Midbrain (tissue), 1 donor: ENCODE data around the gene PHLPP1.
"Not testable (repeated sequence)": the region's sequence is repeated elsewhere in the genome, so short reads cannot be mapped to it uniquely, and the experiment has no call there.

ENCODE experiments used
- DNase-seq: peaks from one replicate; lab custom pipeline; 2025; lab: John Stamatoyannopoulos, UW

Gene PHLPP1

DNA sequence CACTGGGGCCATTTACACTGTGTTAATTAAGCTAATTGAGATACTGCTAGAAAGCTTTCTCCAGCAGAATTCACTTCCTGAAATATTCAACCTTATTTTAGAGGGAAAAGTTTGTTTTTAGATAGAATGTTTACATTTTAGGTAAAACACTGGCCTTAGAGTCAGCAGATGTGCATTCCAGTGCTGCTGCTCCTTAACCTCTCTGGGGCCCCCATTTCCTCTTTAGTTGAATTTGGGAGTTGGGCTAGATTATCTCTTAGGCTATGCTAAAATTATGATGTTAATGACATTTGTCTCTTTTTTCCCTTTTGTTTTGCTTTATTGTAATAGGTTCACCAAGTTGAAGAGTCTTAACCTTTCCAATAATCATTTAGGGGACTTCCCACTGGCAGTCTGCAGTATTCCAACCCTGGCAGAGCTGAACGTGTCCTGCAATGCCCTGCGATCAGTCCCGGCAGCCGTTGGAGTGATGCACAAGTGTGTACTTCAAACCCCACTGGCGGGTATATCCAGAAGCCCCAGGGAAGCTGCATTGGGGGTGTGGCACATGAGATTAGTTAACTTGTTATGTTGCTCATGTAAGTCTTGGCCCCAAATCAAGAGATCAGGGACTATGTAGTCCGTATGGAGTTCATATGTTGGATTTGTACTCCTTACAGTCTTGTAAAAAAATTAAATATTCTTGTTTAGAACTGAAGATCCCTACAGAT lies 179.5 kb downstream of the PHLPP1 start:
- no peak for DNase-seq

DNA sequence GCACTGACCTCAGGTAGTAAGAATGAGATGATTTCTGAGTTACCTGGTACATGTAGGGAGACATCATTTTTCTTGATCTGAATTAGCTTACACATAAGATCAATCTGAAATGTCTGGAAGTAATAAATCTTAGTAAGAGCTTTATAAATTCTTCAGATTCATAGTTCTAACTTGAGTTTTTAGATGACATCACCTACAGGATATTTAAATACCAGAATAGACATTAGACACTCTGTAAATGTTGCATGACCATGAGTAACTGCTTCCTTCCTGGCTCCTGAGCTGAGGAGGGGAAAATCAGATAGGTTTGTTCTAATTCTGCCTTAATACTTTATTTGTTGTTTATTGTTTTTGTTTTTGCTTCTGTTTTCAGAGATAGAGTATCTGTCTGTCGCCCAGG lies 181.8 kb downstream of the PHLPP1 start:
- no peak for DNase-seq

DNA sequence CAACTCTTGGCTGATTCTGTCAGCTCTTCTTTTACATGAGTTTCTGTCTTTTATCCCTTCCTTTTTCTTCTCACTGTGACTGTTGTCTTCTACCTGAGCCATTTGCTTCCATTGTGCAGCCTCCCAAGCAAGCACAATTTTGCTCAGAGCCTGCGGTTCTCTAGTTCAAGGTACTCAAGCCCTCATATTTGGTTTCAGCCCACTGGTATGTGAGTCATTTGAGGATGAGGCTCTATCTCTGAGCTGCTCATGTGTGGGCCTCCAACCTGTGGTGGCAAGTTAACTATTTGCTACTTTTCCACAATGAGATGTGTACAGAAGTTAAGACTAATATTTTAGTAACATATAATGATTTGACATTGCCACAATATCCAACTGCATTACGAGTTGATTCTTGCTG lies 183.0 kb downstream of the PHLPP1 start:
- no peak for DNase-seq

DNA sequence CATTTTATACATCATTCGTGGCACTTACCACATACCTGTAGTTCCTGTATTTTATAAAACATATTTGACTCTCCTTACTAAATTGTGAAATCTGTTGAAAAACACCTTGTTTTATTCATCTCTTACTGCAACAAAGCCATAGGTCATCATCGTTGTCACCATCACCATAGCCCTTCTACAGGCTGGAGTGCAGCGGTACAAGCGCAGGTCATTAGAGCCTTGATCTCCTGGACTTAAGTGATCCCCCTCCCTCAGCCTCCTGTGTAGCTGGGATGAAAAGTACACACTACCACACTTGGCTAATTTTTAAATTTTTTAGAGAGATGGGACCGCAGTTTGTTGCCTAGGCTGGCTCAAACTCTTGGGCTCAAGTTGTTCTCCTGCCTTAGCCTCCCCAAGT lies 184.2 kb downstream of the PHLPP1 start:
- no peak for DNase-seq

DNA sequence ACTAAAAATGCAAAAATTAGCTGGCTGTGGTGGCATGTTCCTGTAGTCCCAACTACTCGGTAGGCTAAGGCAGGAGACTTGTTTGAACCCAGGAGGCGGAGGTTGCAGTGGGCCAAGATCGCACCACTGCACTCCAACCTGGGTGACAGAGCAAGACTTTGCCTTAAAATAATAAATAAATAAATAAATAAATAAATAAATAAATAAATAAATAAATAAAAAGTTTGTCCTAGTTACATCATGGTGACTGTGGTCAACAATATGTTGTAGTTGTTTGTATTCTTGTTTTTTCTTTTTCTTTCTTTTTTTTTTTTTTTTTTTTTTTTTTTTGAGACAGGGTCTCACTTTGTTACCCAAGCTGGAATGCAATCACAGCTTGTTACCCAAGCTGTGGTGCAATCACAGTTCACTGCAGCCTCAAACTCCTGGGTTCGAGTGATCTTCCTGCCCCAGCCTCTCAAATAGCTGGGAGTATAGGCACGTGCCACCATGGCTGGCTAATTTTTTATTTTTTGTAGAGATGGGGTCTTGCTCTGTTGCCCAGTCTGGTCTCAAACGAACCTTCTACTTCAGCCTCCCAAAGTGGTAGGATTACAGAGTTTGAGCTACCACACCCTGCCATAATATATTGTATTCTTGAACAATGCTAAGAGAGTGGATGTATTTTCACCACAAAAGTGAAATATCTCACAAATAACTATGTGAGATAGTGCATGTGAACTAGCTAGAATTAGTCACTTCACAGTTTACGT lies 185.0 kb downstream of the PHLPP1 start:
- DNase-seq = no peak

DNA sequence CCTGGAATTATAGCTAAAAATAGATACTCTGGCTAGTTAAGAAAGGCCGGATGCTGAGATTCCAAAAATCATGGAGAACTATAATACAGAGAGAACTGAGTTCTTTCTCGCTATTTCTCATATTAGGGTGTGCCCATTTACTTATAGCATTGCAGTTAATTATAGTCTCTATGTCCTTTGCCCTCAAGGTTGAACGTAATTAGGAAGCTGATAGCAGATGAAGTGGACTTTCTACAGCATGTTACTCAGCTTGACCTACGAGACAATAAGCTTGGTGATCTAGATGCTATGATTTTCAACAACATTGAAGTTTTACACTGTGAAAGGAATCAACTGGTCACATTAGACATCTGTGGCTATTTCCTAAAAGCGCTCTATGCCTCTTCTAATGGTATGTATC lies 187.4 kb downstream of the PHLPP1 start:
- no peak for DNase-seq

DNA sequence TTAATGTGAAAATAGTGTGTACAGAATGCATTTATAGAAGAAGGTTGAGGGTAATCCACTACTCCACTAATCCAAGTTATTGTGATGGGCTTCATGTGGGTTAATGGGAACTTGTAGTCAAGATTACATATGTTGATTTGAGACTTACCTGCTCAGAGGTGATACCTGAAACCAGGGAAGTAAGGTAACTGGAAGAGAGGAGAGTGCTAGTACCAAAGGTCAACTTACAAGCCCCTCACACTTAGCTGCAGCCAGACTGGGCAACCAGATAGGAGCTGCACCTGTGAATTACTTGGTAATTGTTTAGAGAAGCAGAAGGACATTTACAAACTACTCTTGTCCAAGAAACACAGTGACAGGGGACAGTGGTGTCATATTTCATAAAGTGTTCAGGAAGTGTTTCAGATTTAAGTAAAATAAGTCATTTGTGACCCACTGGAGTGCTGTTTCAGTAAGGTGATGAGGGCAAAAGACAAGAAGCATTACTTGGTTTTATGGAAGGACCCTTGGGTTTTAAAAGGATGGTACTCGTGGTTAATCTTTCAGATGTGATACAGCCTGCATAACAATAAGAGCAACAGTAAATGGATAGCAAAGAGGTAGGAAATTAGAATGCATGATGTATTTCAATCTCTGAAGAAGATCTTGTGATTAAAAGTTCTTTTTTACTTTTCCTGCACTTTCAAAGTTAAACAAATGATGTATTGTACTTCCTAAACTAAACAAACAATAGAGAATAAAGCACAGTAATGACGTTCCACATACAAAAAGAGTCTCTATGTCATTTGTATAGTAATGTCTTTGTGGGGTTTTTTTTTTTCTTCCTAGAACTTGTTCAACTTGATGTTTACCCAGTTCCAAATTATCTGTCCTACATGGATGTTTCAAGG lies 189.3 kb downstream of the PHLPP1 start:
- DNase-seq = peak; percentile 71

DNA sequence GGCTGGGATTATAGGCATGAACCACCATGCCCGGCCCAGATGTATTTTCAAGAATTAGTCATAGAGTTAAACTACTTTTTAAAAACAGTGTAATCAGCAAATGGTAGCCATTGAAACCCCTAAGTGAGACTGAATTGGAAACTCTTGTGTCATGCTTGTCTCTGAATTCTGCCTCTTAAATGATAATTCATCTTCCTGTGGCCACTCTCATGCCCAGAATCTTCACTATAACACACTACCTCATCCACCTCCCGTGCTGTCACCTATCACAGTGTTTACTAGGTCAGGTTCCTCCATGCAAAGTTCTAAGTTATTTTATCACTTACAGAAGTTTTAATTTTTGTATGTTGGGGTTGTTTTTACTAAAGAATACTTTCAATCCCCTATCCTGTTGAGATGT lies 197.5 kb downstream of the PHLPP1 start:
- DNase-seq = no peak

DNA sequence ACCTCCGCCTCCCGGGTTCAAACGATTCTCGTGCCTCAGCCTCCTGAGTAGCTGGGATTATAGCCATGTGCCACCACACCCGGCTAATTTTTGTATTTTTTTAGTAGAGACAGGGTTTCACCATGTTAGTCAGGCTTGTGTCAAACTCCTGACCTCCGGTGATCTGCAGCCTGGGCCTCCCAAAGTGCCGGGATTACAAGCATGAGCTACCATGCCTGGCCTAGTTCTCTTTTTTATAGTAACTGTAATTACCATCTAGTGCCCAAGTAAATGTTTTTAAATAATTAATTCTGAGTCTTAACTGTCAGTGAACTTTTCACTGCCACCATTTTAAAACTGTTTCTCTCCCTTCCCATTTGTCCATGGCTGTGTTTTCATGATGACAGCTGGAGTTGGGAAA lies 198.5 kb downstream of the PHLPP1 start:
- DNase-seq = not testable (repeated sequence)

DNA sequence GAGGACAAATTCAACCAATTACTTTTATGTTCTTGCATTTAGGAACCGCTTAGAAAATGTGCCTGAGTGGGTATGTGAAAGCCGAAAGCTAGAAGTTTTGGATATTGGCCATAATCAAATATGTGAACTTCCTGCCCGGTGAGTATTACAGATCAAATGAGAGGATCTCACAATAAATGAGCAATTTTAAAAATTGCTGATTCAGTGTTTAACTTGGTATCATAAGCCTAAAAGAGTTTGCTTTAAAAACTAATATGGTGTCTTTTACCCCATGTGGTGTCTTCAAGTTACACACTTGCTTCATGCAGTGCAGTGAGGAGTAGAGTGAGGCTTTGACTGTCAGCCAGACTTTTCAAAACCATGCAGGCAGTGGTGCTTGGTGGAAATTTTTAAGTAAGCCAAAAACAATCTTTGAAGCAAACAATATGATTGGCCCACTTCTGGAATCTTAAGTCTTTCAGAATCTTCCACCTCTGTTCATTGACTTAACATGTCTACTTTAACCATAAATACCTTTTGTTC lies 199.6 kb downstream of the PHLPP1 start:
- no peak for DNase-seq

DNA sequence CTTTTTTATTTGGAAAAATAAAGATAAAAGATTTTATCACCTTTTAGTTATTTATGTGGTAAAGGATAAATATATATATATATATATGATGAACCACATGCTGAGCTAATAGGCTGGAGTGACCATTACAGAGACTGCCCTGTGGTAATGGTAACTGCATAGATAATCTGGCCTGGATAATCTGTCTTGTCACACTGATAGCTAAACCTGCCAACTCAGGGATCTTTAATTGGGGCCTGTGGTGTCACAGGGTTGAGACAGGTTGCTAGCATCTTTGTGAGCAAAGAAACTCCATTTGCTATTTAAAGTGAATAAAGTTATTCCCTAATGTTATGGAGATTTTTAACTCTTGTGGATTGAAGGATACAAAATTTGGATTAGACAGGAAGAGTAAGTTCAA lies 203.0 kb downstream of the PHLPP1 start:
- no peak for DNase-seq

DNA sequence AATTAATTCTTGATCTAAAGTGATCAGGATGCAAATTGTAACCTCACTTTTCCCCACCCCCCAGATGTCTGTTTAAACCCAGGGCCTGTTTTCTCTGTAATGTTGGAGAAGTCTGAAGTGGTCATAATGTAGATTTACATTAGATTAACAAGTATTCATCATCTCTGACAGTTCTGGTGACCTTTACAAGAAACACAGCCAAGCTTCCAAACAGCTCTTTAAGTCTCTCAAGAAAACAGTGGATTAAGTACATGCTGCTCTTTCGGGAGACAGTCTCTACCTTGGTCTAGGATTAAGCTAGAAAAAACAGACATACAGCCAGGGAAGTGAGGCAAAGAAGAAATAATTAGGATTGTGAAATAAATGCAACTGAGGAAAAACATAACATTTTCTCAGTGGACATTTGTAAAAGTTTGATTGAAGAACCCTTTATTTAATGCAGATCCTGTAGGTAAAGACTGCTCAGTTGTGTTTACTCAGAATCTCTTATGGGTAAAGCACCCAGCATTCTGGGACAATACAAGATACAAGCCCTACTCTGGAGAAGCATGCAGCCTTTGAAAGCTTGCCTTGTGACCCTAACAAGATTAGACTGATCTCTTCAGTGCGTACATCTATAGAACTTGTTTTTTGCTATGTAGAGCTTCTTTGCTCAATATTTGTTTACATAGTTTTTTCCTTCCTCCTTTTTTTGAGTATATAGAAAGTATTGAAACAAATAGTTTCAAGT lies 203.9 kb downstream of the PHLPP1 start:
- DNase-seq = peak; percentile 19

DNA sequence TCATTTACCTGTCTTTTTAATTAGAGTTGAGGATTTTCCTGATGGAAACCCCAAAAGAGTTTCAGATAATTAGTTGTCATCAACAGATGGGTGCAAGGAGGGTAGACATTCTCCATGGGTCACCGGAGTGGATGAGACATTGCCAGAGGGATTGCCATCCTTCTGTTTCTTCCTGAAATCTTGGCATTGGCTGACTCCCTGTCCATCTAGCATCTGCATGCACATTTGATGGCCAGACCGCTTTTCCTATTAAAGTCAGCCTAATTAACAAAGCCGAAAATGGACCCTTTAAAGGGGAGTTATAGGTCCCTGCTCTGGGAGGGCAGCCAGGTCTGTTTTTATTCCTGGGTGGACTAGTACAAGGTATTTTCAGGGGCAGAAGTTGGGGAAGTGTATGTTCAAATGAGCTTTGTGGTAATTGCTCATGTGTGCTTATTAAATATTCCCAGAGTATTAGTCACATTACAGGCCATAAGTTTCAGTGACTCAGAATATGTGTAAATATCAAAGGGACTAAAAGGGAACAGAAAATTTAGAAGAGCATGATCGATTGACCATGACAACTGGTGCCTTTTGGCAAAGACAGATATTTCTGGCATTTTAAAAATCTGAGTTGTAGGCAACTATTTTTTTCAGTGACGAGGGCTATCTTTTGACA lies 209.8 kb downstream of the PHLPP1 start:
- DNase-seq = no peak

DNA sequence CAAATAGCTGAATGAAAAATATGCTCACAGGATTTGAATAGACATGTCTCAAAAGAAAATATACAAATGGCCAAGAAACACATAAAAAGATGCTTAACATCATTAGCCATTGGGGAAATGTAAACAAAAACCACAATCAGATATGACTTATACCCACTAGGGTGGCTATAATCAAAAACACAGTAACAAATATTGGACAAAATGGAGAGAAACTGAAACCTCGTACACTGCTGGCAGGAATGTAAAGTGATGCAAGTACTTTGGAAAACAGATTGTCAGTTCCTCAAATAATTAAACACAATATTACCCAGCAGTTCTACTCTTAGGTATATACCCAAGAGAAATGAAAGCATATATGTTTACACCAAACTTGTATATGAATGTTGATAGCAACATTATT lies 213.0 kb downstream of the PHLPP1 start:
- no peak for DNase-seq

DNA sequence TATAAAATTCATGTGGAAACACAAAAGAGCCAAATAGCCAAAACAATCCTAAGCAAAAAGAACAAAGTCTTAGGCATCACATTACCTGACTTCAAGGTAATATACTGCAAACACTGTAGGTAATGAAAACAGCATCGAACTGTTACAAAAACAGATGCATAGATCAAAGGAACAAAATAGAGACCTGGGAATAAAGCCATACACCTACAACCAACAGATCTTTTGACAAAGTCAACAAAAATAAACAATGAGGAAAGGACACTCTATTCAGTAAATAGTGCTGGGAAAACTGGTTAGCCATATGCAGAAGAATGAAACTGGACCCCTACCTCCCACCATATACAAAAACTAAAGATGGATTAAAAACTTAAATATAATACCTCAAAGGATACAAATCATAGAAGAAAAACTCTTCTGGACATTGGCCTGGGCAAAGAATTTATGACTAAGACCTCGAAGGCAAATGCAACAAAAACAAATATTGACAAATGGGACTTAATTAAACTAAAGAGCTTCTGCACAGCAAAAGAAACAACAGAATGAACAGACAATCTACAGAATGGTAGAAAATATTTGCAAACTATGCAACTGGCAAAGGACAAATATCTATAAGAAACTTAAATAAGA lies 218.0 kb downstream of the PHLPP1 start:
- no peak for DNase-seq

DNA sequence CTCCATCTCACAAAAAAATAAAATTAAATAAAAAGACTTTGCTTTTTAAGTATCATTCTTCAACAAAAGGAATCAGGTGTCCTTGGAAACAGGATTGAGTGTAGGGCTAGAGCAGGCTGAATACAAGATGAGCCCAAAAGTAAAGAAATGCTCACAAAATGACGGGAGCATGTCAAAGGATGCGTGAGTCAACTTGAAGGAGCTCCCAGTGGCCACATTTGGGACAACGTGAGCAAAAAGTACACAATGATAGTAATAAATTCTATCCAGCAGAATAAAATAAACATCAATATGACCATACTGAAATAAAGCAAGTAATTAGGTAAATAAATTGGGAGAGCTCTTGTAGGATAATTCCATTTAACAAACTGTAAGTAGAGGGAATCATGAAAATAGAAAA lies 220.7 kb downstream of the PHLPP1 start:
- DNase-seq = no peak

DNA sequence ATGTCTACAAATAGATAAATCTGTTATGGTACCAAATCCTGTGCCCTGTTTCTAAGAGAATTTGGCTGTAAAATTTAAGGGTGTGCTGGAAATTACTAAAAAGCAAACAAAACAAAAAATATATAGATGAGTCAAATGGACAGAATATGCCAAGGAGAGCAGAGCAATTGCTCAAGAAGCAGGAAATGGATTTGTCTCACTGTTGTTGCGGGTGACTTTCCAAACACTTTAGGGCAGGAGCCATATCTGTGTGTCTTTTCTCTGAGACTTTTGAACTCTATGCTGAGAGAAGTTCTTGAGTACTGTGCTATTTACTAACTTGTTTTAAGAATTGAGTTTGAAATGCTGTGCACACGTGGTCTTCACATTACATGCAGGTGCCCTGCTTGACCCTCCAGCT lies 221.7 kb downstream of the PHLPP1 start:
- DNase-seq = no peak

DNA sequence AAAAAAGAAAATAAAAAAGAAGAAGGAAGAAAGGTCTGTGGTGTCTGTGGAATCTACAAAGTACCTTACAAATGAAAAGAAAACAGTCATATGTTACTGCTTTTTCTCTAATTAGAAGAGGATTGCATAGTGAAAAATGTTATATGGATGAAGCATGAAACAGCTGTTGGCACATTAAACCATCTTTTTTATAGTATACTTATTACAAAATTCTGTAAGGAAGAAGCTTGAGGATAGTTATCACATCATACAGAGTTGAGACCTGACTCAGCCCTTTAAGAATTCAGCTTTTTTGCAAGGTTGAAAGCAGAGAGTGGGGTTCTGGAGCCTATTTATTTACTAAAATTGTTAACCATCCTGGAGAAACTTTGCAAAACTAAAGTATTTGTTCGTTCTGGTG lies 222.7 kb downstream of the PHLPP1 start:
- no peak for DNase-seq

DNA sequence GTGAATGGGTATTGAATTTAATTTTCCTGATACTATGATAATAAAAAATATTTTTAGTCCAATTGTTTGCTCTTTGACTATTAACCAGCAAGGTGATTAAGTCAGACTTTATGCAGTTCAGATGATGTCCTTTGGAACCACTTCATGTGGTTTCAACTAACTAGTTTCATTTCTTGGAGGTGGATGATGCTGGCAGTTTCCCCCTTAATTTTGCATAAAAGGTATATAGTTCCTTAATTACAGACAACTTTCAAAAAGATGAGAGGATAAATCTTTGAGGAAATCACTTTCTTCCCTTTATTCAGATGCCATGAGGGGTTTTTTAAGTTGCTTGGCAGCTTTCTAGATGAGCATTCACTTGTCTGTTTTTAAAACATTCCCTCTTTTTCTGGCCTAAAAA lies 223.1 kb downstream of the PHLPP1 start:
- no peak for DNase-seq

DNA sequence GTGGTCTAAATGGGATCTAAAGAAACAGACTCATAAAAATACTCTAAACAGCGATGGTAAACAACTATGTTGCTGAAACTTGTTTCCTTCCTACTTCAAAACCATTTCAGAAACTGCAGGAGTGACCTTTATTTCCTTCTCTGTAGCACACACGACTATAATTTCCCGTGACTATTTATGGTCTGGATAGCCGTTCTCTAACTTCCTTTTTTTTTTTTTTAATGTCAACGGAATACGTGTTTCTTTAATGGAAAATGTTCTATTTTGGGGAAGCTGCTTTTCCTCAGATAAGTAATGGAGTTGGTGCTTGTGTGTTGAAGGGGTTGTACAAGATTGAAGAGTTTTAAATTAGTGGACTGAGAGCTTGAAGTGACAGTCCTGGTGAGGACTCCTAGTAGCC lies 224.1 kb downstream of the PHLPP1 start:
- no peak for DNase-seq

DNA sequence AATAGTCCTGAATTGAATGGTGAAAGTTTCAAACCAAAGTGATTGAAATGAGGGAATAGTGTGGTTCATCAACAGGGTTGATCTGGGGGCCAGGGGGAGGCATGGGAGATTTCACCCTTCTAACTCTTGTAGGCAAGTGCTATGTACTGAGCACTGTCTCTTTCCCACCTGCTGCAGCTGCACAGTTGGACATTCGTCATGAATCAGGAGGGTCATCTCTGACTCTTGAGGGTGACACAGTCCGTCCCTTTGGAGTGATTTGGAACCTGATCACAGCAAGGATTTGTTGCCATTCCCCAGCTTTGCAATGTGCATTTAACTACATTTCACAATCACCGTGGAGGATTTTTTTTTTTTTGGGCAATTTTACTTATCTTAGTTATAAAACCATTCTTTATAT lies 224.6 kb downstream of the PHLPP1 start:
- no peak for DNase-seq
